H4 (cell line): ENCODE results near the gene RTN3. TPM values are rescaled to one million over a fixed set of nuclear protein-coding genes. Genes with fewer than 3 reads are reported as not detected.
"Not testable (repeated sequence)": the region's sequence is repeated elsewhere in the genome, so short reads cannot be mapped to it uniquely, and the experiment has no call there.

Experiments
- DNase-seq: peaks from one replicate; pipeline ENCODE4 v3.0.0-alpha.2; 2015; ENCODE audit warnings: low spot score
- total RNA-seq: library from RNA; depleted of rRNA; stranded (reverse); fragments of >200 nt; shearing (Covaris generic); gene quantifications from 2 replicates; pipeline ENCODE4 v1.2.3, GENCODE V29; 2014

Gene RTN3
- total RNA-seq, 1 experiment from 2014 or later, result 78.6 TPM

- DNase-seq, result no peak
Measured at GRCh38 chr11:63680834-63681320, 423 bp upstream of the RTN3 start.

GRCh38 chr11:63682066-63683021, 1.0 kb downstream of the RTN3 start:
- DNase-seq, result no peak

- no peak for DNase-seq
Measured at GRCh38 chr11:63683133-63683991, 2.1 kb downstream of the RTN3 start.

GRCh38 chr11:63685158-63685721, 3.9 kb downstream of the RTN3 start:
- DNase-seq, result not testable (repeated sequence)

- no peak for DNase-seq
Measured at GRCh38 chr11:63686926-63687325, 5.6 kb downstream of the RTN3 start.

GRCh38 chr11:63687845-63688244, 6.5 kb downstream of the RTN3 start:
- DNase-seq, result no peak

GRCh38 chr11:63694596-63694995, 13.3 kb downstream of the RTN3 start:
- DNase-seq, result no peak

GRCh38 chr11:63698976-63699733, 17.9 kb downstream of the RTN3 start:
- no peak for DNase-seq

- DNase-seq, result no peak
Measured at GRCh38 chr11:63699896-63700295, 18.6 kb downstream of the RTN3 start.

- DNase-seq, result no peak
Measured at GRCh38 chr11:63705526-63705925, 24.2 kb downstream of the RTN3 start.

GRCh38 chr11:63708764-63709163, 27.5 kb downstream of the RTN3 start:
- no peak for DNase-seq

- no peak for DNase-seq
Measured at GRCh38 chr11:63709336-63709884, 28.1 kb downstream of the RTN3 start.

GRCh38 chr11:63710476-63711217, 29.3 kb downstream of the RTN3 start:
- DNase-seq, result peak; percentile 33

GRCh38 chr11:63711838-63712237, 30.5 kb downstream of the RTN3 start:
- DNase-seq, result no peak

- no peak for DNase-seq
Measured at GRCh38 chr11:63713766-63714165, 32.5 kb downstream of the RTN3 start.

GRCh38 chr11:63716046-63716445, 34.7 kb downstream of the RTN3 start:
- no peak for DNase-seq

- DNase-seq, result no peak
Measured at GRCh38 chr11:63719001-63719400, 37.7 kb downstream of the RTN3 start.

- DNase-seq, result no peak
Measured at GRCh38 chr11:63719987-63720386, 38.7 kb downstream of the RTN3 start.

GRCh38 chr11:63720611-63721010, 39.3 kb downstream of the RTN3 start:
- no peak for DNase-seq

GRCh38 chr11:63729326-63729725, 48.0 kb downstream of the RTN3 start:
- no peak for DNase-seq
